EH (cell line): ENCODE measurements around the gene OR7C1.
"Not testable (repeated sequence)": the region's sequence is repeated elsewhere in the genome, so short reads cannot be mapped to it uniquely, and the experiment has no call there.

Source experiments
- DNase-seq: peaks from one replicate; pipeline ENCODE4 v3.0.0-alpha.2; 2015; ENCODE audit warnings: low read depth

The OR7C1 gene

GRCh38 chr19:14784730-14785101 lies 50.3 kb downstream of the OR7C1 start:
- DNase-seq = peak; percentile 78

- not testable (repeated sequence) for DNase-seq
Measured at GRCh38 chr19:14783410-14783998, 51.5 kb downstream of the OR7C1 start.

- DNase-seq = no peak
Measured at GRCh38 chr19:14782626-14783409, 52.2 kb downstream of the OR7C1 start.

- DNase-seq = not testable (repeated sequence)
Measured at GRCh38 chr19:14781713-14782536, 53.1 kb downstream of the OR7C1 start.

GRCh38 chr19:14780622-14781225 lies 54.3 kb downstream of the OR7C1 start:
- DNase-seq = not testable (repeated sequence)

GRCh38 chr19:14779151-14779550 lies 55.8 kb downstream of the OR7C1 start:
- DNase-seq = no peak

- not testable (repeated sequence) for DNase-seq
Measured at GRCh38 chr19:14778110-14778845, 56.7 kb downstream of the OR7C1 start, which contains the start of gene ADGRE2. ADGRE2 (minus strand) TSS chr19:14778560; CDS start chr19:14776756, 1,804 bp downstream.

- DNase-seq = not testable (repeated sequence)
Measured at GRCh38 chr19:14777645-14778044, 57.3 kb downstream of the OR7C1 start.

GRCh38 chr19:14775869-14776586 lies 59.0 kb downstream of the OR7C1 start:
- DNase-seq = no peak

GRCh38 chr19:14775326-14775725 lies 59.7 kb downstream of the OR7C1 start:
- not testable (repeated sequence) for DNase-seq

- DNase-seq = no peak
Measured at GRCh38 chr19:14774373-14774772, 60.6 kb downstream of the OR7C1 start.

GRCh38 chr19:14773722-14774121 lies 61.3 kb downstream of the OR7C1 start:
- not testable (repeated sequence) for DNase-seq

- DNase-seq = no peak
Measured at GRCh38 chr19:14772995-14773394, 62.0 kb downstream of the OR7C1 start.

GRCh38 chr19:14772467-14772866 lies 62.5 kb downstream of the OR7C1 start:
- DNase-seq = no peak

- DNase-seq = no peak
Measured at GRCh38 chr19:14770944-14771839, 63.8 kb downstream of the OR7C1 start.

- no peak for DNase-seq
Measured at GRCh38 chr19:14770136-14770535, 64.8 kb downstream of the OR7C1 start.

- no peak for DNase-seq
Measured at GRCh38 chr19:14769201-14769600, 65.8 kb downstream of the OR7C1 start.

GRCh38 chr19:14768001-14768400 lies 67.0 kb downstream of the OR7C1 start:
- no peak for DNase-seq

GRCh38 chr19:14767466-14767971 lies 67.5 kb downstream of the OR7C1 start:
- no peak for DNase-seq

- not testable (repeated sequence) for DNase-seq
Measured at GRCh38 chr19:14765841-14766240, 69.1 kb downstream of the OR7C1 start.
